K562 (cell line): ENCODE results near the gene SMC4. TPM values are rescaled to one million over a fixed set of nuclear protein-coding genes. Genes with fewer than 3 reads are reported as not detected.

Experiments
- ATF7 ChIP-seq: fragments of 450-650 bp; IDR thresholded peaks from 2 replicates; pipeline ENCODE4 v1.7.1; 2014; ENCODE audit warnings: mild to moderate bottlenecking, moderate library complexity
- DIDO1 ChIP-seq: fragments of 450-650 bp; IDR thresholded peaks from 2 replicates; pipeline ENCODE4 v1.6.1; 2016; ENCODE audit warnings: low read depth, missing biosample characterization, missing genetic modification characterization
- KLF1 ChIP-seq: fragments of 450-650 bp; IDR thresholded peaks from 2 replicates; pipeline ENCODE4 v1.6.1; 2016; ENCODE audit warnings: missing genetic modification characterization, missing compliant biosample characterization
- POLR2A ChIP-seq: fragments of 450-650 bp; conservative IDR thresholded peaks from 2 replicates; pipeline ENCODE4 v1.6.1; 2016
- RBM25 ChIP-seq: fragments of 200-400 bp; formaldehyde crosslinking; IDR thresholded peaks from 2 replicates; pipeline ENCODE4 v1.6.1; 2018; ENCODE audit warnings: low read length, low read depth, moderate library complexity; ENCODE audit not compliant: severe bottlenecking
- SAFB ChIP-seq: fragments of 200-400 bp; formaldehyde crosslinking; IDR thresholded peaks from 2 replicates; pipeline ENCODE4 v1.6.1; 2017; ENCODE audit warnings: low read depth, low read length, borderline replicate concordance
- TAF9B ChIP-seq: fragments of 450-650 bp; IDR thresholded peaks from 2 replicates; pipeline ENCODE4 v1.6.1; 2018; ENCODE audit warnings: mild to moderate bottlenecking; ENCODE audit not compliant: partially characterized antibody
- TCF3 ChIP-seq: sonication (generic); formaldehyde crosslinking; IDR thresholded peaks from 2 replicates; pipeline ENCODE4 v1.4.0; 2020; ENCODE audit warnings: mild to moderate bottlenecking, missing genetic modification reagents
- TSC22D4 ChIP-seq: fragments of 450-650 bp; IDR thresholded peaks from 2 replicates; pipeline ENCODE4 v1.6.1; 2016; ENCODE audit warnings: missing genetic modification characterization, missing biosample characterization, control low read depth
- U2AF1 ChIP-seq: fragments of 200-400 bp; formaldehyde crosslinking; optimal IDR thresholded peaks from 2 replicates; pipeline ENCODE3; 2017; ENCODE audit warnings: mild to moderate bottlenecking, low read depth, low read length, moderate library complexity
- WHSC1 ChIP-seq: IDR thresholded peaks from one replicate; pipeline ENCODE4 v1.6.1; 2012; ENCODE audit warnings: low read length, control low read depth, inconsistent platforms
- XRCC3 ChIP-seq: fragments of 450-650 bp; IDR thresholded peaks from 2 replicates; pipeline ENCODE4 v1.6.1; 2017; ENCODE audit warnings: mild to moderate bottlenecking, moderate library complexity
- XRCC4 ChIP-seq: IDR thresholded peaks from one replicate; pipeline ENCODE4 v1.6.1; 2011; ENCODE audit not compliant: insufficient read depth, insufficient read length; ENCODE audit errors: extremely low read depth
- YY1 ChIP-seq, 3 experiments: IDR thresholded peaks; 2 replicates each; pipeline ENCODE4 v1.6.1; 2011; ENCODE audit warnings: low read length in 2 of 3, mild to moderate bottlenecking in 2 of 3, moderate library complexity in 2 of 3, borderline replicate concordance in 1 of 3, control low read depth in 1 of 3, low read depth in 1 of 3; ENCODE audit not compliant: insufficient read depth in 3 of 3, insufficient replicate concordance in 2 of 3, control insufficient read depth in 1 of 3, insufficient read length in 1 of 3; ENCODE audit errors: extremely low read depth in 1 of 3
- ZNF165 ChIP-seq: fragments of 250-450 bp; sonication (Bioruptor Pico); IDR thresholded peaks from 2 replicates; pipeline ENCODE4 v1.4.0; 2020; ENCODE audit warnings: borderline replicate concordance
- ZNF436 ChIP-seq: fragments of 250-450, 450-650 bp; sonication (Bioruptor Pico); formaldehyde crosslinking; IDR thresholded peaks from 2 replicates; pipeline ENCODE4 v1.7.0; 2020; ENCODE audit warnings: mild to moderate bottlenecking
- polyA plus RNA-seq, 8 experiments: library from polyadenylated mRNA; depleted of rRNA in 4 of 8; stranded (reverse) in 5 of 8; unstranded in 3 of 8; fragments of >200 nt; fragmentation: Nextera tagmentation in 2 of 8; fragmentation: Illumina TruSeq in 1 of 8; extraction: Ambion mirVana in 2 of 8; extraction: Trizol in 1 of 8; gene quantifications; 2 replicates each; pipeline versions ENCODE4 v1.2.1 to v1.2.3, GENCODE V29; 2011 to 2014; ENCODE audit warnings: inconsistent platforms in 1 of 8, missing spikeins in 1 of 8
- total RNA-seq, 7 experiments: library from RNA; depleted of rRNA in 6 of 7; stranded (reverse); fragments of >200 nt in 6 of 7; fragmentation: Illumina TruSeq in 2 of 7; extraction: Trizol in 2 of 7; gene quantifications; 2 replicates each; pipeline versions ENCODE4 v1.2.1 to v1.2.3, GENCODE V29; 2011 to 2021; ENCODE audit warnings: low replicate concordance in 1 of 7
- TF ChIP-seq, protein P1 (sequence below): fragments of 450-650 bp; IDR thresholded peaks from 2 replicates; pipeline ENCODE4 v1.6.1; 2016; ENCODE audit warnings: low read depth

The SMC4 gene
- total and polyA plus RNA-seq, 9 of the 15 experiments (the other 6 are each of a cell fraction or from before 2014, with no cell fraction given) = 87.9 to 347 (median 176) TPM

DNA sequence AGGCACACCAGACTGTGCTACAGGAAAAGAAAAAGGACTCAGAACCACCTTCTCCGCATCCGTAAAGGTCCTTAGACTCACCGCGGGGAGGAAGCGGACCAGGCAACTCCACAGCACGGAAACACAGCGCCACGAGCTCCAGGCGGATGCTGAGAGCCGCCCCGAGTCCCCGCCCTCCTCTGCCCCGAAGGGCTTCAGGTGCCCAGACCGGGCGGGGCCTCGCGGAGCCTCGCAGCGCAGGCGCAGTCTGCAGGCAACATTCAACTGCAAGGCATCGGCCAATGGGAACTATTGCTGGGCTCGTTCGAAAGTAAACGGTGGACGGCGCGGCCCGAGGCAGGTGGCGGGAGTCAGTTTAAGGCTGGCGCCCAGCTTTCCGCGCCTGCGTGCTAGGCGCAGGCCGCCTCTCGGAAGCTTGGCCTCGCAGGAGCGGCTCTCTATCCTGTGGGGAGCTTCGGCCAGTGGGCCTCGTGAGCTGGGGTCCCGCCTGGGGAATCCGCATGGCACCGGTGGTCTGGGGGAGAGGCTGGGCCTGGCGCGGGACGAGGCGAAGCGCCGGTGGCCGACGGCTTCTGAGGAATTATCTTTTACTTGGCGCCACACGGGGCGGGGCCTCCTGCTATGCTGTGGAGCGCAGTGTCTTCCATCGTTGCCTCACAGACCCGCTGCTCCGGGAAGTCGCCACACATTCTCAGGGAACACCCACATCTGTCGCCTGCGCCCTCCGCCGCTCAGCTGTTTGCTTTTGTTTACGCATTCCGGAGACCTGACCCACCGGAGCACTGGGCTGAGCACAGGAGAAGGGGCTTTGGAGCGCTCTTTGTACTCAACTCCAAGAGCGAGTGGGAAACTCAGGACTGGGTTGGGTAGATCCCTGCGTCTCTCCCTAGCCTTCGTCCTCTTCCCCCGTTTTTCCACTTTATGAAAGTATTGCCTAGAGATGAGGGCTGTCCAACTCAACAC is 50.5 kb downstream of the SMC4 start, which contains the start of gene TRIM59 (continued):
- TF ChIP-seq TAF9B = peak; percentile 73
- peak; percentile 2; the same call in 1 of the 2 replicates for TF ChIP-seq SAFB
- peak; percentile 95 for TF ChIP-seq POLR2A
- TF ChIP-seq DIDO1 = no peak
- no peak for TF ChIP-seq XRCC3
- peak; percentile 41 for TF ChIP-seq TCF3 (CRISPR knock-in tag)
- TF ChIP-seq ATF7 = peak; percentile 63; the same call in 1 of the 2 replicates
- TF ChIP-seq XRCC4 = no peak
- TF ChIP-seq YY1 (IDR thresholded peaks at IDR 0.05; ENCODE audit: borderline replicate concordance in 1 of 3, control insufficient read depth in 1 of 3, extremely low read depth in 1 of 3, insufficient read depth in 3 of 3, insufficient read length in 1 of 3, insufficient replicate concordance in 2 of 3, low read depth in 1 of 3, low read length in 2 of 3) = peak in 2 of 3 experiments; percentile 23 to 60
- TF ChIP-seq U2AF1 = no peak
- no peak; the same call in 1 of the 2 replicates for TF ChIP-seq KLF1 (tag)
- TF ChIP-seq RBM25 = no peak
- TF ChIP-seq TSC22D4 (tag) = no peak
- TF ChIP-seq, protein P1, sequence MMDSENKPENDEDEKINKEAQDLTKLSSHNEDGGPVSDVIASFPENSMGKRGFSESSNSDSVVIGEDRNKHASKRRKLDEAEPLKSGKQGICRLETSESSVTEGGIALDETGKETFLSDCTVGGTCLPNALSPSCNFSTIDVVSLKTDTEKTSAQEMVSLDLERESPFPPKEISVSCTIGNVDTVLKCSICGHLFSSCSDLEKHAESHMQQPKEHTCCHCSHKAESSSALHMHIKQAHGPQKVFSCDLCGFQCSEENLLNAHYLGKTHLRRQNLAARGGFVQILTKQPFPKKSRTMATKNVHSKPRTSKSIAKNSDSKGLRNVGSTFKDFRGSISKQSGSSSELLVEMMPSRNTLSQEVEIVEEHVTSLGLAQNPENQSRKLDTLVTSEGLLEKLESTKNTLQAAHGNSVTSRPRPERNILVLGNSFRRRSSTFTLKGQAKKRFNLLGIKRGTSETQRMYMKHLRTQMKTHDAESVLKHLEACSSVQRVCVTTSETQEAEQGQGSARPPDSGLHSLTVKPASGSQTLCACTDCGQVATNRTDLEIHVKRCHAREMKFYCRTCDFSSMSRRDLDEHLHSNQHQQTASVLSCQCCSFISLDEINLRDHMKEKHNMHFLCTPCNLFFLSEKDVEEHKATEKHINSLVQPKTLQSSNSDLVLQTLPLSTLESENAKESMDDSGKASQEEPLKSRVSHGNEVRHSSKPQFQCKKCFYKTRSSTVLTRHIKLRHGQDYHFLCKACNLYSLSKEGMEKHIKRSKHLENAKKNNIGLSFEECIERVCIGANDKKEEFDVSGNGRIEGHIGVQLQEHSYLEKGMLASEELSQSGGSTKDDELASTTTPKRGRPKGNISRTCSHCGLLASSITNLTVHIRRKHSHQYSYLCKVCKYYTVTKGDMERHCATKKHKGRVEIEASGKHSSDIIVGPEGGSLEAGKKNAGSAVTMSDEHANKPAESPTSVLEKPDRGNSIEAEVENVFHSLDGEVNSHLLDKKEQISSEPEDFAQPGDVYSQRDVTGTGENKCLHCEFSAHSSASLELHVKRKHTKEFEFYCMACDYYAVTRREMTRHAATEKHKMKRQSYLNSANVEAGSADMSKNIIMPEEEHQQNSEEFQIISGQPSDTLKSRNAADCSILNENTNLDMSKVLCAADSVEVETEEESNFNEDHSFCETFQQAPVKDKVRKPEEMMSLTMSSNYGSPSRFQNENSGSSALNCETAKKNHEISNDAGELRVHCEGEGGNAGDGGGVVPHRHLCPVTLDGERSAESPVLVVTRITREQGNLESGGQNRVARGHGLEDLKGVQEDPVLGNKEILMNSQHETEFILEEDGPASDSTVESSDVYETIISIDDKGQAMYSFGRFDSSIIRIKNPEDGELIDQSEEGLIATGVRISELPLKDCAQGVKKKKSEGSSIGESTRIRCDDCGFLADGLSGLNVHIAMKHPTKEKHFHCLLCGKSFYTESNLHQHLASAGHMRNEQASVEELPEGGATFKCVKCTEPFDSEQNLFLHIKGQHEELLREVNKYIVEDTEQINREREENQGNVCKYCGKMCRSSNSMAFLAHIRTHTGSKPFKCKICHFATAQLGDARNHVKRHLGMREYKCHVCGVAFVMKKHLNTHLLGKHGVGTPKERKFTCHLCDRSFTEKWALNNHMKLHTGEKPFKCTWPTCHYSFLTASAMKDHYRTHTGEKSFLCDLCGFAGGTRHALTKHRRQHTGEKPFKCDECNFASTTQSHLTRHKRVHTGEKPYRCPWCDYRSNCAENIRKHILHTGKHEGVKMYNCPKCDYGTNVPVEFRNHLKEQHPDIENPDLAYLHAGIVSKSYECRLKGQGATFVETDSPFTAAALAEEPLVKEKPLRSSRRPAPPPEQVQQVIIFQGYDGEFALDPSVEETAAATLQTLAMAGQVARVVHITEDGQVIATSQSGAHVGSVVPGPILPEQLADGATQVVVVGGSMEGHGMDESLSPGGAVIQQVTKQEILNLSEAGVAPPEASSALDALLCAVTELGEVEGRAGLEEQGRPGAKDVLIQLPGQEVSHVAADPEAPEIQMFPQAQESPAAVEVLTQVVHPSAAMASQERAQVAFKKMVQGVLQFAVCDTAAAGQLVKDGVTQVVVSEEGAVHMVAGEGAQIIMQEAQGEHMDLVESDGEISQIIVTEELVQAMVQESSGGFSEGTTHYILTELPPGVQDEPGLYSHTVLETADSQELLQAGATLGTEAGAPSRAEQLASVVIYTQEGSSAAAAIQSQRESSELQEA = no peak
- TF ChIP-seq ZNF436 (CRISPR knock-in tag) = no peak
- TF ChIP-seq WHSC1 = no peak
- no peak for TF ChIP-seq ZNF165 (CRISPR knock-in tag)
